IPS-NIHi7 (cell line): Measurements from ENCODE around the gene EPN2.

Experiments
- DNase-seq: peaks from one replicate; pipeline ENCODE4 v3.0.0; 2012; ENCODE audit warnings: mixed read lengths; ENCODE audit errors: extremely low spot score

The EPN2 gene

DNA sequence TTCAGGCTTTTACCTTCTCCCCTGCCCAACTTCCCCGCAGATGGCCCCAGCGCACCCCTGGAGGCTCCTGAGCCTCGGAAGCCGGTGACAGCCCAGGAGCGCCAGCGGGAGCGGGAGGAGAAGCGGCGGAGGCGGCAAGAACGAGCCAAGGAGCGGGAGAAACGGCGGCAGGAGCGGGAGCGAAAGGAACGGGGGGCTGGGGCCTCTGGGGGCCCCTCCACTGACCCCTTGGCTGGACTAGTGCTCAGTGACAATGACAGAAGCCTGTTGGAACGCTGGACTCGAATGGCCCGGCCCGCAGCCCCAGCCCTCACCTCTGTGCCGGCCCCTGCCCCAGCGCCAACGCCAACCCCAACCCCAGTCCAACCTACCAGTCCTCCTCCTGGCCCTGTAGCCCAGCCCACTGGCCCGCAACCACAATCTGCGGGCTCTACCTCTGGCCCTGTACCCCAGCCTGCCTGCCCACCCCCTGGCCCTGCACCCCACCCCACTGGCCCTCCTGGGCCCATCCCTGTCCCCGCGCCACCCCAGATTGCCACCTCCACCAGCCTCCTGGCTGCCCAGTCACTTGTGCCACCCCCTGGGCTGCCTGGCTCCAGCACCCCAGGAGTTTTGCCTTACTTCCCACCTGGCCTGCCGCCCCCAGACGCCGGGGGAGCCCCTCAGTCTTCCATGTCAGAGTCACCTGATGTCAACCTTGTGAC is 144.7 kb downstream of the EPN2 start:
- DNase-seq, result no peak

DNA sequence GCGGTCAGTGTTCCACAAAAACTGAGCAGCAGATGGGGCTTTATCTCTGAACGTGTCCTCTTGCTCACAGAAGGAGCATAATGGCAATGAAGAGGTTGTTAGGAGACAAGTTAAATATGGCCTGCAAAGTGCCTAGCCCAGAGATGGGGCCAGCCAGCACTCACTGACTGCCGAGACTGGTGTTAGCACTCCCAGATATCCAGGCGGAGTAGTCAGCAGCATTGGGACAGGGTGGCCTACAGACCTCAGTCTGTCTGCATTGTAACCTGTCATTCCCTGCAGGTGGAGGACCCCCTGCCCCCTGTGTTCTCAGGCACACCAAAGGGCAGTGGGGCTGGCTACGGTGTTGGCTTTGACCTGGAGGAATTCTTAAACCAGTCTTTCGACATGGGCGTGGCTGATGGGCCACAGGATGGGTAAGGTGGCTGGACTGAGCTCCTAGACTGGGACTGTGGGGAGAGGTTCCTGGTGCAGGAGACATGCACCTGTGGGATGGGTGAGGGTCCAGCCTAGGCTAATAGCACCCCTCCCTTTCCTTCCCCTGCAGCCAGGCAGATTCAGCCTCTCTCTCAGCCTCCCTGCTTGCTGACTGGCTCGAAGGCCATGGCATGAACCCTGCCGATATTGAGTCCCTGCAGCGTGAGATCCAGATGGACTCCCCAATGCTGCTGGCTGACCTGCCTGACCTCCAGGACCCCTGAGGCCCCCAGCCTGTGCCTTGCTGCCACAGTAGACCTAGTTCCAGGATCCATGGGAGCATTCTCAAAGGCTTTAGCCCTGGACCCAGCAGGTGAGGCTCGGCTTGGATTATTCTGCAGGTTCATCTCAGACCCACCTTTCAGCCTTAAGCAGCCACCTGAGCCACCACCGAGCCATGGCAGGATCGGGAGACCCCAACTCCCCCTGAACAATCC is 145.6 kb downstream of the EPN2 start:
- no peak for DNase-seq

DNA sequence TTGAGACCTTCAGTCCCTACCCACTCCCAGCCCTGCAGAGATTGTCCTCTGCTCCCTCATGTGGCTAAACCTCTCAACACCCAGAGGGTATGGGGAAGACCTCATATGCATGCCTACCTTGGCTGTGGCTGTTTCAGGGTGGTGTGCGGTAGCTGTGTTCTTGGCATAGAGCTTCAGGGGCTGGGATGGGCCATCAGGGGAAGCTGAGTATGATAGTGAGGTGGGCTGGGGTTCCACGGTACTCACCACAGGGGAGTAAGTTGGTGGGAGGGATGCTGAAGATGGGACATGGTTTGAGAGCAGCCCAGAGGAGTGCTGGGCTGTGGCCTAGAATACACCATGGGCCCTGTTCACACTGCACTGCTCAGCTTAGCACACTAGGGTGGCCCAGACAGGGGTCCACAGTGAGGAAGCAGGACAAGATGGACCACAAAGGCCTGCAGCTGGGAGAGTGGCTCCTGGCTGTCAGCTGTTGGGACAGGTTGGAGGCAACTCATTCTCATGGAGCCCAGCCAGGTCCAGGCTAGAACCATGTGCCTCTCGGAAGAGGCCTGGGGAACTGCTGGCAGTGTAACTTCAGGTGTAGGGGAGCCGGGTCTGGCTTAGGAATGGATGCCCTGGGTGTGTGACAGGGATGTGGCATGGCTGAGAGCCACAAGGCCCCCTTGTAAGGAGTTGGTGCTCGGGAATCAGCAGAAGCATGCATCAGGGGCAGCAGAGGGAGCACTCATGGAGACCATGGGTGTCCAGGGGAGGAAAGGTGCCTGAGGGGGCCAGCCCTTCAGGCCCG is 146.7 kb downstream of the EPN2 start:
- no peak for DNase-seq

DNA sequence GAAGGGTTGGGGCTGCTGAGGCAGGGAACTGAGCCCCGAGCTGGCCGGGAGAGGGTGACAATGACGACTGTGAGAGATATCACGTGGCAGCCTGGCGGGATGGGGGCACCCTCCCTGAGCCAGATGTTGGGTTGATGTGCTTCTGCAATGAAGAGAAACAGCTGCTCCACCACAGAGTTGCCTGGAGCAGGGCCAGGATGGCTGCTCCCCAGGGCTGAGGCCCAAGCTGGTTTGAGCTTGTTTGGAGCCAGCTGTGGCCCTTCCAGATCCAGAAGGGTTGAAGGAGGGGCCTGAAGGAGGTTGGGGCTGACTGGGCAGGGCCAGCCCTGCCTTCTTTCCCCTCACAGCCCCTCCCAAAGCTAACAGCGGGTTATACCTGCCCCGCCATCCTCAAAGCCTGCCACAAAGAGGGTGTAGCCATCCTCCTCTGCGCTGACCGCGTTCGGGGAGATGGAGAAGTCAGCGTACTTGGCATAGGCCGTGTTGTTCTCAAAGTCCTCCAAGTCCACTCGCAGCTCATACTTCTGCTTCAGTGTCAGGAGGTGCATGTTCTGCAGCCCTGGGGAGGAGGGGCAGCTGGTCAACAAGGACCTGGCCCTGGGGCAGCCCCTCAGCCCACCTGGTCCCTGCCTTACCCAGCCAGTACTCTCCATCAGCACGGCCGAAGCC is 147.7 kb downstream of the EPN2 start:
- no peak for DNase-seq

DNA sequence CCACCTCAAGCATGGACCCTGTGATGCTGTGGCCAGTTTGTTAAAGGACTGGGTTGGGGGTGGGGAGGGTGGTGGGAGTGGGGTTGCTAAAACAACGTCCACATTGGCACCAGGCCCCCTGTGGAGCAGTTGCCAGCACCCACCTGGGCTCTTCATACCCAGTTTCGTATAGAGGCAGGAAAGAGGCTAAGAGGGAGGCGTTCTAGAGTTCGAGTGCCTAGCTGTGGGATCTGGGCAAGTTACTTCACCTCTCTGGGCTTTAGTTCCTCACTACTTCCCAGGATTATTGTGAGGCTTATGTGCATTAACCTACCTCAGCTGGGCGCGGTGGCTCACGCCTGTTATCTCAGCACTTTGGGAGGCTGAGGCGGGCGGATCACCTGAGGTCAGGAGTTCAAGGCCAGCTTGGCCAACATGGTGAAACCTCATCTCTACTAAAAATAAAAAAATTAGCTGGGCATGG is 148.4 kb downstream of the EPN2 start:
- no peak for DNase-seq
